GM12878 (cell line): ENCODE data around the gene TDRD3. TPM values are rescaled to one million over a fixed set of nuclear protein-coding genes. Genes with fewer than 3 reads are reported as not detected.

Source experiments
- ATAC-seq: fragments of 200-7000 bp; cut with Tn5 transposase; 3 replicates; pipeline ENCODE4 v1.9.1; 2020; ENCODE audit warnings: mild to moderate bottlenecking, moderate library complexity
- BruUV-seq: library from RNA; stranded (reverse); fragments of 400-500 nt; replicated peaks from 2 replicates; lab custom pipeline; 2021; lab: Mats Ljungman, UMichigan
- CTCF ChIA-PET: fragments of 300-600 bp; sonication (Branson Sonifier 250); formaldehyde crosslinking; extraction: SDS; loops from one replicate; lab custom pipeline; 2021; ENCODE audit warnings: inconsistent platforms; lab: Yijun Ruan, JAX
- POLR2A ChIA-PET: fragments of 350-600 bp; formaldehyde crosslinking; extraction: SDS; loops from one replicate; lab custom pipeline; 2021; ENCODE audit warnings: inconsistent platforms; lab: Charles Lee
- RAD21 ChIA-PET: fragments of 300-600 bp; sonication (Branson Sonifier 250); formaldehyde crosslinking; loops from one replicate; lab custom pipeline; 2023; ENCODE audit warnings: antibody characterized with exemption; ENCODE audit not compliant: unreplicated experiment; lab: Charles Lee
- SMC1A ChIA-PET: fragments of 300-600 bp; sonication (Branson Sonifier 250); formaldehyde crosslinking; loops from one replicate; lab custom pipeline; 2023; ENCODE audit not compliant: unreplicated experiment, uncharacterized antibody; lab: Charles Lee
- DNase-seq: peaks from one replicate; pipeline ENCODE4 v3.0.0-alpha.2; 2011; ENCODE audit warnings: low read depth, low spot score
- FAIRE-seq: peaks from 3 replicates; lab custom pipeline; 2011; peaks lifted over from hg19 to GRCh38; lab: Jason Lieb, UNC
- H2AFZ ChIP-seq: 2 replicates; pipeline ENCODE4 v1.6.0; 2011; ENCODE audit warnings: low read depth, low read length, control low read depth; ENCODE audit not compliant: control insufficient read depth
- H3K27ac ChIP-seq: 2 replicates; pipeline ENCODE4 v1.5.1; 2011; ENCODE audit warnings: control low read depth; ENCODE audit not compliant: control insufficient read depth, insufficient read depth
- H3K27me3 ChIP-seq, 2 experiments: replicated peaks in 1 of 2; 2 replicates each; pipeline versions ENCODE4 v1.6.0 to v1.6.1; 2011; ENCODE audit warnings: low read length in 1 of 2; ENCODE audit not compliant: control insufficient read depth in 2 of 2, insufficient read depth in 2 of 2
- H3K36me3 ChIP-seq, 2 experiments: 2 replicates each; pipeline ENCODE4 v1.5.1; 2011; ENCODE audit warnings: low read length in 1 of 2; ENCODE audit not compliant: control insufficient read depth in 2 of 2, insufficient read depth in 2 of 2
- H3K4me1 ChIP-seq: 2 replicates; pipeline ENCODE4 v1.6.1; 2011; ENCODE audit warnings: mild to moderate bottlenecking, low read length, moderate library complexity, mixed read lengths; ENCODE audit not compliant: control insufficient read depth, insufficient read depth
- H3K4me2 ChIP-seq: 2 replicates; pipeline ENCODE4 v1.6.0; 2011; ENCODE audit warnings: control low read depth; ENCODE audit not compliant: control insufficient read depth, insufficient read depth
- H3K4me3 ChIP-seq: fragments of 200-600 bp; sonication (generic); 2 replicates; pipeline ENCODE4 v1.5.1; 2016
- H3K79me2 ChIP-seq: 2 replicates; pipeline ENCODE4 v1.6.0; 2011; ENCODE audit warnings: low read length; ENCODE audit not compliant: control insufficient read depth, insufficient read depth
- H3K9ac ChIP-seq: 2 replicates; pipeline ENCODE4 v1.8.0; 2011; ENCODE audit warnings: low read length, control low read depth, mixed read lengths; ENCODE audit not compliant: control insufficient read depth, insufficient read depth
- H3K9me3 ChIP-seq: replicated peaks from 3 replicates; pipeline ENCODE4 v1.5.1; 2011; ENCODE audit warnings: mild to moderate bottlenecking, low read length; ENCODE audit not compliant: control insufficient read depth, insufficient read depth
- H4K20me1 ChIP-seq: 2 replicates; pipeline ENCODE4 v1.6.0; 2011; ENCODE audit not compliant: control insufficient read depth, insufficient read depth
- ATF2 ChIP-seq: IDR thresholded peaks from 2 replicates; pipeline ENCODE4 v1.6.1; 2012; ENCODE audit warnings: low read length, inconsistent platforms
- CBX3 ChIP-seq: fragments of 200-600 bp; sonication (generic); IDR thresholded peaks from 2 replicates; pipeline ENCODE4 v1.6.1; 2016; ENCODE audit warnings: low read depth, borderline replicate concordance
- FOXM1 ChIP-seq: IDR thresholded peaks from 2 replicates; pipeline ENCODE4 v1.6.1; 2012; ENCODE audit warnings: low read depth, mild to moderate bottlenecking, inconsistent platforms, low read length, moderate library complexity
- GATAD2B ChIP-seq: fragments of 450-650 bp; conservative IDR thresholded peaks from 2 replicates; pipeline ENCODE4 v1.6.1; 2017; ENCODE audit warnings: low read depth, mild to moderate bottlenecking, moderate library complexity
- JUNB ChIP-seq: IDR thresholded peaks from 2 replicates; pipeline ENCODE4 v1.6.1; 2016; ENCODE audit warnings: antibody characterized with exemption, mild to moderate bottlenecking
- MEF2B ChIP-seq: fragments of 450-650 bp; IDR thresholded peaks from 2 replicates; pipeline ENCODE4 v1.6.1; 2018; ENCODE audit warnings: mild to moderate bottlenecking, moderate library complexity; ENCODE audit not compliant: partially characterized antibody, poor library complexity, severe bottlenecking
- RUNX3 ChIP-seq: IDR thresholded peaks from 2 replicates; pipeline ENCODE4 v1.6.1; 2012; ENCODE audit warnings: low read length, inconsistent platforms
- WGBS: methylation state at CpG from one replicate; pipeline ENCODE4 v1.1.6; 2016; ENCODE audit warnings: low lambda C conversion rate; ENCODE audit not compliant: insufficient replicate concordance, insufficient coverage; ENCODE audit errors: missing lambda C conversion rate; 5-methylcytosine and 5-hydroxymethylcytosine counted together
- in situ Hi-C: fragments of 300-500 bp; cut with MboI; formaldehyde crosslinking; loops from 9 replicates; pipeline ENCODE4 v1.14.3; 2018; ENCODE audit warnings: mixed read lengths
- intact Hi-C: fragments of 100-400 bp; cut with micrococcal nuclease; formaldehyde crosslinking; loops from one replicate; pipeline ENCODE4 v1.14.2; 2022; ENCODE audit not compliant: unreplicated experiment
- polyA plus RNA-seq, 11 experiments: library from polyadenylated mRNA; depleted of rRNA in 4 of 11; unstranded in 6 of 11; stranded (reverse) in 5 of 11; fragments of >200 nt; fragmentation: Nextera tagmentation in 4 of 11; fragmentation: Illumina TruSeq in 1 of 11; extraction: Ambion mirVana in 4 of 11; extraction: Trizol in 1 of 11; gene quantifications; 1 replicate in 1 of 11; 2 replicates in 10 of 11; pipeline versions ENCODE4 v1.2.1 to v1.2.3, GENCODE V29; 2011 to 2016; ENCODE audit warnings: inconsistent platforms in 2 of 11, missing spikeins in 2 of 11, low read depth in 1 of 11
- total RNA-seq, 4 experiments: library from RNA; depleted of rRNA in 3 of 4; stranded (reverse); fragments of >200 nt in 3 of 4; fragmentation: Illumina TruSeq in 1 of 4; extraction: Trizol in 1 of 4; gene quantifications; 2 replicates each; pipeline versions ENCODE4 v1.2.1 to v1.2.3, GENCODE V29; 2013 to 2021
- TF ChIP-seq, protein P1 (sequence below): fragments of 450-650 bp; IDR thresholded peaks from 2 replicates; pipeline ENCODE4 v1.6.1; 2016; ENCODE audit warnings: mild to moderate bottlenecking
- TF ChIP-seq, protein P2 (sequence below): IDR thresholded peaks from 2 replicates; pipeline ENCODE4 v1.6.1; 2012; ENCODE audit warnings: low read depth, low read length, improper control_type of control experiment
- TF ChIP-seq, protein P3 (sequence below): IDR thresholded peaks from 2 replicates; pipeline ENCODE4 v1.6.1; 2012; ENCODE audit warnings: low read depth, low read length, improper control_type of control experiment

TDRD3 gene
- total and polyA plus RNA-seq, 10 of the 15 experiments (the other 5 are each of a cell fraction or from before 2014, with no cell fraction given) = 8.4 to 27.9 (median 15.8) TPM

DNA sequence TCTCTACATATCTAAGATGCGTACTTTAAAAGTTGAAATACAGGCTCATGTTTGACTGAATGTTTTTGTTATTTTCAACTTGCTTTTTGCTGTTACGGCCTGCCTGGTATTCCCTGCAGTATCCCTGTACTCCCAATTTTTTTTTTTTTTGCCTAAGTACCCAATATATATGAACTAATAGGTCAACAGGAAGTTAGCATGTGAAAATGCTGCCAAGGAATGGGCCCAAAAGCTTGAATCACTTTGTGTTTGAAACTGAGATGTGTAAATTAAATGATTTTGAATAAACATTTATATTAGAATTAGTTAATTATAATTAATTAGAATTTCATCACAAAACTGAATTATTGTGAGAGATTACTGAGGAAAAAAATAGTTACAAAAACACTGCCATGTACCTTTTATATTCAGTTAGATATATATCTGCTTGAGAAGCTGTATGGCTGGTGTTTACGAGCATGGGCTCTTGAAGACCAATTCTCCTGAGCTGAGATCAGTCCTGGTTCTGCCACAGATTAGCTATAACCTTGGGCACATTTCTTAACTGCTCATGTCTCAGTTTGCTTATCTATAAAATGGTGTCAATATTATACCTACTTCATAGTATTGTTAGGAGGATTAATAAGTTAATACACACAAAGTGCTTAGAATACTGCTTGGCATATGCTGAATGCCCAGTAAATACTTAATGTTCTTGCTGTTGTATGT lies 16.0 kb downstream of the TDRD3 start:
- peaks cover 11% of the 10 kb centered on the region for H3K79me2 ChIP-seq
- RAD21 ChIA-PET = interaction anchor here (1.3 to 4.6 kb wide), 4 partner anchors 14 to 18 kb away, joined by 3 to 29 read pairs (median 20); partner anchors contain the start of gene TDRD3
- no peaks in the 10 kb centered on the region for H3K4me1 ChIP-seq
- H2AFZ ChIP-seq = no peak overlapping the region
- H3K4me3 ChIP-seq = no peak overlapping the region
- H4K20me1 ChIP-seq = no peaks in the 10 kb centered on the region
- H3K9me3 ChIP-seq = no peaks in the 10 kb centered on the region; the same call in 1 of the 3 replicates
- intact Hi-C loops = no loop called here
- in situ Hi-C loops = no loop called here
- POLR2A ChIA-PET = no interaction called here
- ATAC-seq (no peak), FAIRE-seq (no peak), DNase-seq (no peak)
- CTCF ChIA-PET = interaction anchor here (1.0 to 2.0 kb wide), 6 partner anchors 11 to 24 kb away, joined by 3 to 7 read pairs (median 4); no protein-coding TSS in a partner anchor
- WGBS = 96% methylated on average over 3 of the region's 3 CpGs
- SMC1A ChIA-PET = interaction anchor here (0.6 to 4.5 kb wide), 6 partner anchors 9 to 1938 kb away, joined by 3 to 55 read pairs (median 4); no protein-coding TSS in a partner anchor
- no peaks in the 10 kb centered on the region for H3K36me3 ChIP-seq
- no TSS peak for BruUV-seq
- TF ChIP-seq, protein P1, sequence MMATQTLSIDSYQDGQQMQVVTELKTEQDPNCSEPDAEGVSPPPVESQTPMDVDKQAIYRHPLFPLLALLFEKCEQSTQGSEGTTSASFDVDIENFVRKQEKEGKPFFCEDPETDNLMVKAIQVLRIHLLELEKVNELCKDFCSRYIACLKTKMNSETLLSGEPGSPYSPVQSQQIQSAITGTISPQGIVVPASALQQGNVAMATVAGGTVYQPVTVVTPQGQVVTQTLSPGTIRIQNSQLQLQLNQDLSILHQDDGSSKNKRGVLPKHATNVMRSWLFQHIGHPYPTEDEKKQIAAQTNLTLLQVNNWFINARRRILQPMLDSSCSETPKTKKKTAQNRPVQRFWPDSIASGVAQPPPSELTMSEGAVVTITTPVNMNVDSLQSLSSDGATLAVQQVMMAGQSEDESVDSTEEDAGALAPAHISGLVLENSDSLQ = no peak
- no peak overlapping the region for H3K9ac ChIP-seq
- H3K27ac ChIP-seq = no peak overlapping the region
- H3K4me2 ChIP-seq = no peak overlapping the region
- H3K27me3 ChIP-seq = no peaks in the 10 kb centered on the region

GRCh38 chr13:60414177-60414576 lies 17.2 kb downstream of the TDRD3 start:
- ChIA-PET POLR2A (interaction anchor here (0.7 kb wide), 1 partner anchor 13 kb away, joined by 4 read pairs; no protein-coding TSS in a partner anchor), RAD21 (interaction anchor here (1.3 to 4.6 kb wide), 4 partner anchors 13 to 17 kb away, joined by 3 to 29 read pairs (median 20); partner anchors contain the start of gene TDRD3), SMC1A (interaction anchor here (4.5 kb wide), 1 partner anchor 15 kb away, joined by 55 read pairs; no protein-coding TSS in a partner anchor), CTCF (no interaction called here)
- Histone ChIP-seq H3K27ac (no peak overlapping the region), H3K4me2 (no peak overlapping the region), H3K4me1 (no peaks in the 10 kb centered on the region), H2AFZ (no peak overlapping the region), H3K4me3 (no peak overlapping the region), H3K9me3 (no peaks in the 10 kb centered on the region; the same call in 2 of the 3 replicates), H3K79me2 (peaks cover 13% of the 10 kb centered on the region), H3K36me3 (no peaks in the 10 kb centered on the region), H3K27me3 (no peaks in the 10 kb centered on the region), H3K9ac (no peak overlapping the region), H4K20me1 (no peaks in the 10 kb centered on the region)
- BruUV-seq = no TSS peak
- intact Hi-C loops = no loop called here
- FAIRE-seq (peak; percentile 35), ATAC-seq (no peak), DNase-seq (no peak)
- in situ Hi-C loops = no loop called here
- TF ChIP-seq, protein P2, sequence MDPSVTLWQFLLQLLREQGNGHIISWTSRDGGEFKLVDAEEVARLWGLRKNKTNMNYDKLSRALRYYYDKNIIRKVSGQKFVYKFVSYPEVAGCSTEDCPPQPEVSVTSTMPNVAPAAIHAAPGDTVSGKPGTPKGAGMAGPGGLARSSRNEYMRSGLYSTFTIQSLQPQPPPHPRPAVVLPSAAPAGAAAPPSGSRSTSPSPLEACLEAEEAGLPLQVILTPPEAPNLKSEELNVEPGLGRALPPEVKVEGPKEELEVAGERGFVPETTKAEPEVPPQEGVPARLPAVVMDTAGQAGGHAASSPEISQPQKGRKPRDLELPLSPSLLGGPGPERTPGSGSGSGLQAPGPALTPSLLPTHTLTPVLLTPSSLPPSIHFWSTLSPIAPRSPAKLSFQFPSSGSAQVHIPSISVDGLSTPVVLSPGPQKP = no peak
- TF ChIP-seq, protein P3, sequence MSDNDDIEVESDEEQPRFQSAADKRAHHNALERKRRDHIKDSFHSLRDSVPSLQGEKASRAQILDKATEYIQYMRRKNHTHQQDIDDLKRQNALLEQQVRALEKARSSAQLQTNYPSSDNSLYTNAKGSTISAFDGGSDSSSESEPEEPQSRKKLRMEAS = no peak
- no peak for TF ChIP-seq RUNX3
- TF ChIP-seq ATF2 = no peak
- TF ChIP-seq, protein P1 = no peak
- no peak for TF ChIP-seq GATAD2B
- TF ChIP-seq FOXM1 = no peak
- TF ChIP-seq CBX3 = no peak
- TF ChIP-seq JUNB = no peak
- no peak for TF ChIP-seq MEF2B
